HCT116 (cell line): ENCODE data around the gene GCAT. TPM values are rescaled to one million over a fixed set of nuclear protein-coding genes. Genes with fewer than 3 reads are reported as not detected.
A peak's percentile ranks its signal among the peaks of the same experiment; 100 is the strongest.

Experiments used
- ATAC-seq: fragments of 200-7000 bp; cut with Tn5 transposase; 2 replicates; pipeline ENCODE4 v1.9.1; 2020; ENCODE audit warnings: mild to moderate bottlenecking, moderate library complexity
- BruUV-seq: library from RNA; stranded (reverse); fragments of 400-500 nt; replicated peaks from 2 replicates; lab custom pipeline; 2021; lab: Mats Ljungman, UMichigan
- CTCF ChIA-PET: fragments of 300-600 bp; sonication (Branson Sonifier 250); formaldehyde crosslinking; loops from one replicate; lab custom pipeline; 2021; ENCODE audit warnings: antibody characterized with exemption; lab: Charles Lee
- POLR2A ChIA-PET: fragments of 300-600, 350-600 bp; sonication (Branson Sonifier 250); formaldehyde crosslinking; loops from one replicate; lab custom pipeline; 2021; ENCODE audit warnings: antibody characterized with exemption; lab: Charles Lee
- RAD21 ChIA-PET, 2 experiments: fragments of 300-600 bp; sonication (Branson Sonifier 250); formaldehyde crosslinking; loops; one replicate each; lab custom pipeline; 2023; ENCODE audit warnings: low total read pairs in 2 of 2; ENCODE audit not compliant: uncharacterized antibody in 2 of 2, unreplicated experiment in 2 of 2, low non-redundant PET in 1 of 2; lab: Charles Lee
- DNase-seq: peaks from one replicate; pipeline ENCODE4 v3.0.0-alpha.2; 2010; ENCODE audit warnings: low read depth, low spot score
- H2AFZ ChIP-seq: fragments of 200-600 bp; shearing (Covaris generic), sonication (generic); 2 replicates; pipeline ENCODE4 v1.6.1; 2017; ENCODE audit warnings: low read depth, mixed run types, mixed read lengths, antibody characterized with exemption, low read length; ENCODE audit not compliant: poor library complexity, severe bottlenecking
- H3K27ac ChIP-seq: 2 replicates; pipeline ENCODE4 v1.5.1; 2012; ENCODE audit warnings: low read depth, low read length
- H3K27me3 ChIP-seq: fragments of 200-600 bp; sonication (generic); 2 replicates; pipeline ENCODE4 v1.6.1; 2016; ENCODE audit warnings: mixed run types, low read length, mixed read lengths; ENCODE audit not compliant: insufficient read depth
- H3K36me3 ChIP-seq, 2 experiments: fragments of 200-500 bp in 1 of 2; fragments of 200-600 bp in 1 of 2; sonication (Bioruptor generic) in 1 of 2; sonication (generic) in 1 of 2; 2 replicates each; pipeline versions ENCODE4 v1.5.1 to v1.6.1; 2014 to 2016; ENCODE audit warnings: low read length in 2 of 2, inconsistent platforms in 1 of 2, mixed read lengths in 1 of 2, mixed run types in 1 of 2; ENCODE audit not compliant: insufficient read depth in 2 of 2, control insufficient read depth in 1 of 2
- H3K4me1 ChIP-seq, 2 experiments: fragments of 200-600 bp in 1 of 2; sonication (generic) in 1 of 2; 2 replicates each; pipeline versions ENCODE4 v1.5.1 to v1.6.1; 2012 to 2017; ENCODE audit warnings: low read length in 2 of 2, inconsistent platforms in 1 of 2, mild to moderate bottlenecking in 1 of 2, mixed read lengths in 1 of 2, mixed run types in 1 of 2, moderate library complexity in 1 of 2; ENCODE audit not compliant: insufficient read depth in 2 of 2, control insufficient read depth in 1 of 2
- H3K4me2 ChIP-seq: fragments of 200-600 bp; sonication (generic); 2 replicates; pipeline ENCODE4 v1.6.1; 2017; ENCODE audit warnings: mixed run types, low read length, mixed read lengths
- H3K4me3 ChIP-seq, 2 experiments: fragments of 200-600 bp in 1 of 2; sonication (generic) in 1 of 2; replicated peaks in 1 of 2; 2 replicates each; pipeline ENCODE4 v1.5.1; 2011 to 2016; ENCODE audit warnings: low read length in 2 of 2, control low read depth in 1 of 2, low read depth in 1 of 2, mild to moderate bottlenecking in 1 of 2, mixed read lengths in 1 of 2, mixed run types in 1 of 2
- H3K79me2 ChIP-seq: fragments of 200-600 bp; sonication (generic); 2 replicates; pipeline ENCODE4 v1.6.1; 2017; ENCODE audit warnings: mild to moderate bottlenecking, mixed run types, low read length, moderate library complexity, mixed read lengths; ENCODE audit not compliant: insufficient read depth
- H3K9ac ChIP-seq: fragments of 200-600 bp; sonication (generic); 2 replicates; pipeline ENCODE4 v1.6.1; 2016; ENCODE audit warnings: low read length, mixed read lengths
- H3K9me2 ChIP-seq: fragments of 200-600 bp; sonication (generic), shearing (Covaris generic); 2 replicates; pipeline ENCODE4 v1.6.1; 2017; ENCODE audit warnings: mixed run types, mild to moderate bottlenecking, moderate library complexity; ENCODE audit not compliant: insufficient read depth
- H3K9me3 ChIP-seq, 2 experiments: fragments of 200-500 bp in 1 of 2; fragments of 200-600 bp in 1 of 2; sonication (Bioruptor generic) in 1 of 2; sonication (generic) in 1 of 2; 2 replicates each; pipeline ENCODE4 v1.6.1; 2014 to 2017; ENCODE audit warnings: low read length in 2 of 2, mixed read lengths in 2 of 2, inconsistent platforms in 1 of 2, low read depth in 1 of 2, mild to moderate bottlenecking in 1 of 2, mixed run types in 1 of 2, moderate library complexity in 1 of 2; ENCODE audit not compliant: control insufficient read depth in 1 of 2, insufficient read depth in 1 of 2
- H4K20me1 ChIP-seq: fragments of 200-600 bp; sonication (generic), shearing (Covaris generic); 2 replicates; pipeline ENCODE4 v1.6.1; 2017; ENCODE audit warnings: mixed run types, mild to moderate bottlenecking, moderate library complexity; ENCODE audit not compliant: insufficient read depth
- CBX3 ChIP-seq: IDR thresholded peaks from 2 replicates; pipeline ENCODE4 v1.6.1; 2012; ENCODE audit warnings: low read depth
- EZH2phosphoT487 ChIP-seq: fragments of 200-600 bp; IDR thresholded peaks from 2 replicates; pipeline ENCODE4 v1.6.1; 2018; ENCODE audit warnings: antibody characterized with exemption, borderline replicate concordance
- JUND ChIP-seq: IDR thresholded peaks from 2 replicates; pipeline ENCODE4 v1.6.1; 2012
- POLR2AphosphoS5 ChIP-seq: IDR thresholded peaks from 2 replicates; pipeline ENCODE4 v1.6.1; 2011; ENCODE audit warnings: mild to moderate bottlenecking, low read depth, low read length, moderate library complexity
- RAD21 ChIP-seq: IDR thresholded peaks from 2 replicates; pipeline ENCODE4 v1.6.1; 2012; ENCODE audit warnings: low read depth, mild to moderate bottlenecking
- SP1 ChIP-seq: IDR thresholded peaks from 2 replicates; pipeline ENCODE4 v1.6.1; 2012; ENCODE audit warnings: low read depth
- ZBTB33 ChIP-seq: IDR thresholded peaks from 2 replicates; pipeline ENCODE4 v1.6.1; 2011; ENCODE audit warnings: mild to moderate bottlenecking, low read length, moderate library complexity; ENCODE audit not compliant: insufficient replicate concordance; ENCODE audit errors: extremely low read depth
- intact Hi-C: fragments of 100-400 bp; cut with micrococcal nuclease; formaldehyde crosslinking; loops from 2 replicates; pipeline ENCODE4 v1.10.0; 2022
- total RNA-seq: library from RNA; stranded (reverse); gene quantifications from one replicate; pipeline ENCODE4 v1.2.1, GENCODE V29; 2021; ENCODE audit not compliant: unreplicated experiment

The GCAT gene
- total RNA-seq, 1 experiment from 2014 or later, result 88.7 TPM

- BruUV-seq, result no TSS peak
- Histone ChIP-seq H4K20me1 (no peaks in the 10 kb centered on the region), H3K4me1 (peaks cover 18 to 69% of the 10 kb centered on the region in 2 experiments; a peak in 3 of 4 replicates), H3K4me2 (peak overlapping the region; percentile 91), H2AFZ (no peak overlapping the region), H3K4me3 (peak overlapping the region; percentile 80 to 95), H3K27ac (peak overlapping the region; percentile 87), H3K9me3 (no peaks in the 10 kb centered on the region), H3K9me2 (no peaks in the 10 kb centered on the region), H3K9ac (peak overlapping the region; percentile 98), H3K36me3 (no peaks in the 10 kb centered on the region), H3K79me2 (peaks cover 38% of the 10 kb centered on the region), H3K27me3 (no peaks in the 10 kb centered on the region)
- CTCF ChIA-PET, result interaction anchor here (1.5 kb wide), 1 partner anchor 21 kb away, joined by 6 read pairs; no protein-coding TSS in a partner anchor
- RAD21 ChIA-PET, result no interaction called here
- no peak for ATAC-seq
- TF ChIP-seq SP1 (no peak), EZH2phosphoT487 (no peak), RAD21 (no peak), CBX3 (no peak), POLR2AphosphoS5 (no peak), JUND (no peak), ZBTB33 (no peak)
- POLR2A ChIA-PET, result interaction anchor here (1.0 to 4.3 kb wide), 15 partner anchors 9 to 196 kb away, joined by 3 to 38 read pairs (median 7); partner anchors contain the start of genes ANKRD54, GGA1, LGALS1 and PDXP
- intact Hi-C loops, result no loop called here
- DNase-seq, result no peak
Observed at GRCh38 chr22:37804352-37804880, 3.3 kb upstream of the GCAT start.
